ENCODE results near the gene KIF16B.

DNA sequence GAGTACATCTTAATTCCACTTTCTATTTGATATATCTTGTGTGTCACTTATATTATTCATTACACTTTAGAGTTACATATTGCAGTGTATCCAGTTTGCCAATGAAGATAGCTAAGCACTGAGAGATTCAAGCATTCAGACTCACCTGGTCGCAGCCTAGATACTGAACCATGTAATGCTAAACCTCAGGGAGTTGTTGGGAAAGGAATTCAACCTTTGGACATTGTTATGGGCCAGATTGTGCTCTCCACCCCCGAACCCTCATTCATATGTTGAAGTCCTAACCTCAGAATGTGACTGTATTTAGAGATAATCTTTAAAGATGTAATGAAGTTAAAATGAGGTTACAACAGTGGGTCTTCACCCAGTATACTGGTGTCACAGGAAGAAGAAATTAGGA lies 13.8 kb upstream of the KIF16B start:
- no peak for TF ChIP-seq POLR2A (IDR thresholded peaks at IDR 0.05)
- no peak for TF ChIP-seq CTCF (IDR thresholded peaks at IDR 0.05)

Data from uterus (tissue), 2 donors.